GM06990 (cell line): ENCODE measurements around the gene MRTFB.
"Not testable (repeated sequence)": the region's sequence is repeated elsewhere in the genome, so short reads cannot be mapped to it uniquely, and the experiment has no call there.

Experiments used
- DNase-seq: peaks from one replicate; pipeline ENCODE4 v3.0.0-alpha.2; 2011; ENCODE audit not compliant: insufficient read length; ENCODE audit errors: extremely low read depth
- H3K27me3 ChIP-seq: replicated peaks from 2 replicates; pipeline ENCODE4 v1.6.0; 2011; ENCODE audit warnings: low read length; ENCODE audit not compliant: control insufficient read depth, insufficient read depth
- H3K36me3 ChIP-seq: 2 replicates; pipeline ENCODE4 v1.5.1; 2011; ENCODE audit warnings: low read length; ENCODE audit not compliant: control insufficient read depth, insufficient read depth
- H3K4me3 ChIP-seq: replicated peaks from 2 replicates; pipeline ENCODE4 v1.5.1; 2011; ENCODE audit warnings: low read depth, mild to moderate bottlenecking, control low read depth, low read length
- CTCF ChIP-seq: IDR thresholded peaks from 2 replicates; pipeline ENCODE4 v1.5.1; 2011; ENCODE audit warnings: low read length, control low read depth, mild to moderate bottlenecking, inconsistent platforms; ENCODE audit not compliant: insufficient read depth, poor library complexity, severe bottlenecking

MRTFB gene

GRCh38 chr16:14070877-14071575, at the start of gene MRTFB:
Gene MRTFB, plus strand, starts transcription at chr16:14071319. Its CDS starts 69,288 bp downstream, at chr16:14140607.
- H3K4me3 ChIP-seq: peak within 1 kb of the TSS; percentile 90
- peak; percentile 88 for DNase-seq
- H3K27me3 ChIP-seq: no peaks in the 10 kb centered on the region
- no peaks in the 10 kb centered on the region; the same call in 1 of the 2 replicates for H3K36me3 ChIP-seq
- no peak for TF ChIP-seq CTCF

GRCh38 chr16:14023526-14023925, 47.6 kb upstream of the MRTFB start:
- not testable (repeated sequence) for H3K27me3 ChIP-seq, H3K4me3 ChIP-seq, DNase-seq, H3K36me3 ChIP-seq

- Histone ChIP-seq H3K36me3 (no peaks in the 10 kb centered on the region), H3K4me3 (no peak overlapping the region), H3K27me3 (no peaks in the 10 kb centered on the region)
- no peak for DNase-seq
- no peak for TF ChIP-seq CTCF
Observed at GRCh38 chr16:14024283-14024682, 46.8 kb upstream of the MRTFB start.

GRCh38 chr16:14026572-14027285, 44.4 kb upstream of the MRTFB start:
- H3K36me3 ChIP-seq: no peaks in the 10 kb centered on the region
- H3K4me3 ChIP-seq: no peak overlapping the region
- H3K27me3 ChIP-seq: no peaks in the 10 kb centered on the region
- no peak for DNase-seq
- no peak for TF ChIP-seq CTCF

GRCh38 chr16:14028202-14028601, 42.9 kb upstream of the MRTFB start:
- H3K4me3 ChIP-seq: no peak overlapping the region
- TF ChIP-seq CTCF: no peak
- H3K36me3 ChIP-seq: no peaks in the 10 kb centered on the region
- no peak for DNase-seq
- no peaks in the 10 kb centered on the region for H3K27me3 ChIP-seq

- no peak for DNase-seq
- Histone ChIP-seq H3K4me3 (no peak overlapping the region), H3K36me3 (no peaks in the 10 kb centered on the region), H3K27me3 (no peaks in the 10 kb centered on the region)
- TF ChIP-seq CTCF: no peak
Observed at GRCh38 chr16:14029658-14030057, 41.5 kb upstream of the MRTFB start.
